ENCODE data around the gene PRKCA. TPM values are rescaled to one million over a fixed set of nuclear protein-coding genes. Genes with fewer than 3 reads are reported as not detected.
A peak's percentile ranks its signal among the peaks of the same experiment; 100 is the strongest.

PRKCA gene
- total RNA-seq, 1 experiment from 2014 or later, result 29.5 TPM

GRCh38 chr17:66485309-66485947 is 183.0 kb downstream of the PRKCA start:
- no peaks in the 10 kb centered on the region for H3K27me3 Mint-ChIP-seq (ENCODE audit: low read depth)
- no peaks in the 10 kb centered on the region for H3K9me3 Mint-ChIP-seq
- TF ChIP-seq ZBTB21 (CRISPR knock-in tag; IDR thresholded peaks at IDR 0.05; ENCODE audit: borderline replicate concordance), result no peak
- no peak for TF ChIP-seq JAZF1 (CRISPR knock-in tag; IDR thresholded peaks at IDR 0.05)
- TF ChIP-seq E2F5 (CRISPR knock-in tag; IDR thresholded peaks at IDR 0.05), result no peak
- no peak for TF ChIP-seq ELF4 (CRISPR knock-in tag; IDR thresholded peaks at IDR 0.05; ENCODE audit: low read depth)
- TF ChIP-seq ZNF232 (CRISPR knock-in tag; IDR thresholded peaks at IDR 0.05), result no peak
- TF ChIP-seq EMX1 (CRISPR knock-in tag; IDR thresholded peaks at IDR 0.05), result no peak
- TF ChIP-seq ZNF416 (CRISPR knock-in tag; IDR thresholded peaks at IDR 0.05), result no peak
- TF ChIP-seq USF1 (CRISPR knock-in tag; IDR thresholded peaks at IDR 0.05), result no peak
- no peak for TF ChIP-seq ZNF121 (CRISPR knock-in tag; IDR thresholded peaks at IDR 0.05)
- TF ChIP-seq ERG (CRISPR knock-in tag; IDR thresholded peaks at IDR 0.05), result no peak
- no peak for TF ChIP-seq E2F4 (CRISPR knock-in tag; IDR thresholded peaks at IDR 0.05; ENCODE audit: borderline replicate concordance, low read depth)
- TF ChIP-seq ZNF425 (CRISPR knock-in tag; conservative IDR thresholded peaks at IDR 0.05), result no peak
- no peak for TF ChIP-seq ESRRA (CRISPR knock-in tag; IDR thresholded peaks at IDR 0.05; ENCODE audit: borderline replicate concordance)
- TF ChIP-seq TEAD1 (CRISPR knock-in tag; IDR thresholded peaks at IDR 0.05), result no peak
- no peak for TF ChIP-seq HMGA2 (CRISPR knock-in tag; IDR thresholded peaks at IDR 0.05)
- TF ChIP-seq IRF2 (CRISPR knock-in tag; IDR thresholded peaks at IDR 0.05; ENCODE audit: borderline replicate concordance, low read depth), result no peak
- no peak for TF ChIP-seq RELA (CRISPR knock-in tag; IDR thresholded peaks at IDR 0.05; ENCODE audit: borderline replicate concordance)
- no peak for DNase-seq (ENCODE audit: low spot score)
- POLR2A ChIA-PET, result interaction anchor here (1.2 kb wide), 1 partner anchor 11 kb away, joined by 3 read pairs; no protein-coding TSS in a partner anchor
- ATAC-seq, result peak; percentile 60
- H3K4me1 Mint-ChIP-seq, result peaks cover 35% of the 10 kb centered on the region
- peak overlapping the region; percentile 7; the same call in 1 of the 2 replicates for H3K4me3 Mint-ChIP-seq
- no peaks in the 10 kb centered on the region for H3K36me3 Mint-ChIP-seq
- CTCF ChIA-PET, result interaction anchor here (0.6 to 1.7 kb wide), 4 partner anchors 11 to 792 kb away, joined by 3 to 9 read pairs (median 4); no protein-coding TSS in a partner anchor
- peak overlapping the region; percentile 89 for H3K27ac Mint-ChIP-seq

- no peak for ATAC-seq
- Mint-ChIP-seq H3K4me1 (peaks cover 40% of the 10 kb centered on the region), H3K9me3 (no peaks in the 10 kb centered on the region), H3K27me3 (ENCODE audit: low read depth) (no peaks in the 10 kb centered on the region), H3K27ac (no peak overlapping the region), H3K4me3 (no peak overlapping the region), H3K36me3 (no peaks in the 10 kb centered on the region)
- ChIA-PET POLR2A (no interaction called here), CTCF (no interaction called here)
- no peak for DNase-seq (ENCODE audit: low spot score)
- TF ChIP-seq MXD4 (CRISPR knock-in tag; IDR thresholded peaks at IDR 0.05; ENCODE audit: borderline replicate concordance) (no peak), RORB (CRISPR knock-in tag; IDR thresholded peaks at IDR 0.05) (no peak), STAT6 (CRISPR knock-in tag; conservative IDR thresholded peaks at IDR 0.05; ENCODE audit: low read depth) (no peak), ARID4B (CRISPR knock-in tag; IDR thresholded peaks at IDR 0.05; ENCODE audit: borderline replicate concordance) (no peak), ETV6 (CRISPR knock-in tag; IDR thresholded peaks at IDR 0.05) (no peak), ZBTB21 (CRISPR knock-in tag; IDR thresholded peaks at IDR 0.05; ENCODE audit: borderline replicate concordance) (no peak)
Observed at GRCh38 chr17:66487121-66487520, 184.7 kb downstream of the PRKCA start.

Measured in WTC11 (cell line).